Hair follicular keratinocyte (primary cell): ENCODE measurements around the gene PPIF. TPM values are rescaled to one million over a fixed set of nuclear protein-coding genes. Genes with fewer than 3 reads are reported as not detected.

Experiments used
- total RNA-seq: library from RNA; depleted of rRNA; stranded (reverse); fragments of >200 nt; gene quantifications from 2 replicates; pipeline ENCODE4 v1.2.3, GENCODE V29; 2015

Gene PPIF
- total RNA-seq, result 40.9 and 65.4 TPM in 2 replicates

GRCh38 chr10:79347226-79347893, at the start of gene PPIF:
PPIF (plus strand) TSS chr10:79347469; CDS start chr10:79347549, 80 bp downstream.

Other genes with a start within 250 kb of the PPIF start
- gene ZCCHC24, start 98.2 kb downstream of the PPIF start, total RNA-seq, result 1.0 and 1.5 TPM in 2 replicates
- gene EIF5AL1, start 165.1 kb downstream of the PPIF start, total RNA-seq, result 0.31 and 0.84 TPM in 2 replicates
- gene SFTPA2, start 212.9 kb downstream of the PPIF start, total RNA-seq, result not detected in 2 replicates